HepG2 (cell line): ENCODE results near the gene SLX9. TPM values are rescaled to one million over a fixed set of nuclear protein-coding genes. Genes with fewer than 3 reads are reported as not detected.

Source experiments
- ATF7-NPFF ChIP-seq: sonication (generic); formaldehyde crosslinking; IDR thresholded peaks from 2 replicates; pipeline ENCODE4 v1.8.1; 2023; ENCODE audit warnings: mild to moderate bottlenecking, low read depth, missing genetic modification reagents, moderate library complexity
- CREB1 ChIP-seq, 2 experiments: fragments of 450-650 bp in 1 of 2; IDR thresholded peaks; 2 replicates each; pipeline ENCODE4 v1.6.1; 2016 to 2017; ENCODE audit warnings: control low read depth in 1 of 2, mild to moderate bottlenecking in 1 of 2, missing compliant biosample characterization in 1 of 2, missing genetic modification characterization in 1 of 2
- FOXK1 ChIP-seq: sonication (generic); formaldehyde crosslinking; IDR thresholded peaks from 2 replicates; pipeline ENCODE4 v1.4.0; 2020; ENCODE audit warnings: low read depth, missing genetic modification reagents, borderline replicate concordance
- GFI1 ChIP-seq: sonication (generic); formaldehyde crosslinking; IDR thresholded peaks from 2 replicates; pipeline ENCODE4 v1.5.0; 2020; ENCODE audit warnings: missing genetic modification reagents, mild to moderate bottlenecking, borderline replicate concordance
- GPN1 ChIP-seq: sonication (generic); formaldehyde crosslinking; IDR thresholded peaks from 2 replicates; pipeline ENCODE4 v1.5.1; 2020; ENCODE audit warnings: missing genetic modification reagents, borderline replicate concordance
- HES4 ChIP-seq: sonication (generic); formaldehyde crosslinking; IDR thresholded peaks from 2 replicates; pipeline ENCODE4 v1.9.0; 2021; ENCODE audit warnings: mild to moderate bottlenecking, missing genetic modification reagents, borderline replicate concordance
- HNRNPL ChIP-seq: fragments of 200-400 bp; formaldehyde crosslinking; IDR thresholded peaks from 2 replicates; pipeline ENCODE4 v1.6.1; 2017; ENCODE audit warnings: mild to moderate bottlenecking, low read depth, low read length
- KDM3A ChIP-seq: IDR thresholded peaks from 2 replicates; pipeline ENCODE4 v1.6.1; 2018; ENCODE audit warnings: low read depth, missing compliant biosample characterization
- LCORL ChIP-seq, 2 experiments: fragments of 450-650 bp in 1 of 2; sonication (generic) in 1 of 2; formaldehyde crosslinking in 1 of 2; IDR thresholded peaks; 2 replicates each; pipeline versions ENCODE4 v1.5.0 to v1.6.1; 2017 to 2020; ENCODE audit warnings: antibody characterized with exemption in 1 of 2, missing genetic modification reagents in 1 of 2
- RARA ChIP-seq: IDR thresholded peaks from 2 replicates; pipeline ENCODE4 v1.6.1; 2016; ENCODE audit warnings: missing genetic modification reagents, missing compliant biosample characterization
- ZNF33B ChIP-seq: sonication (generic); formaldehyde crosslinking; IDR thresholded peaks from 2 replicates; pipeline ENCODE4 v1.5.1; 2020; ENCODE audit warnings: mild to moderate bottlenecking, missing genetic modification reagents
- ZNF441 ChIP-seq: sonication (generic); formaldehyde crosslinking; IDR thresholded peaks from 2 replicates; pipeline ENCODE4 v1.7.0; 2021; ENCODE audit warnings: missing genetic modification reagents, borderline replicate concordance
- ZNF773 ChIP-seq: sonication (generic); formaldehyde crosslinking; IDR thresholded peaks from 2 replicates; pipeline ENCODE4 v1.4.0; 2020; ENCODE audit warnings: missing genetic modification reagents, borderline replicate concordance
- polyA plus RNA-seq, 8 experiments: library from polyadenylated mRNA; depleted of rRNA in 3 of 8; stranded (reverse) in 7 of 8; unstranded in 1 of 8; fragments of >200 nt; fragmentation: Illumina TruSeq in 4 of 8; extraction: Trizol in 4 of 8; gene quantifications; 2 replicates each; pipeline versions ENCODE4 v1.2.1 to v1.2.3, GENCODE V29; 2011 to 2016; ENCODE audit warnings: low read depth in 4 of 8, missing spikeins in 1 of 8, mixed read lengths in 1 of 8; ENCODE audit not compliant: insufficient read depth in 1 of 8
- total RNA-seq, 5 experiments: library from RNA; depleted of rRNA; stranded (reverse); fragments of >200 nt; fragmentation: Illumina TruSeq; extraction: Trizol; gene quantifications; 2 replicates each; pipeline ENCODE4 v1.2.3, GENCODE V29; 2016; ENCODE audit warnings: low read depth in 1 of 5
- TF ChIP-seq, protein P1 (sequence below): sonication (generic); formaldehyde crosslinking; IDR thresholded peaks from 2 replicates; pipeline ENCODE4 v1.4.0; 2020; ENCODE audit warnings: missing genetic modification reagents, borderline replicate concordance
- TF ChIP-seq, protein P2 (sequence below): sonication (generic); formaldehyde crosslinking; IDR thresholded peaks from 2 replicates; pipeline ENCODE4 v1.4.0; 2020; ENCODE audit warnings: missing genetic modification reagents, borderline replicate concordance
- TF ChIP-seq, protein P3 (sequence below): sonication (generic); formaldehyde crosslinking; IDR thresholded peaks from 2 replicates; pipeline ENCODE4 v1.4.0; 2020; ENCODE audit warnings: missing genetic modification reagents
- TF ChIP-seq, protein P4 (sequence below): sonication (generic); formaldehyde crosslinking; IDR thresholded peaks from 2 replicates; pipeline ENCODE4 v1.4.0; 2020; ENCODE audit warnings: missing genetic modification reagents, borderline replicate concordance

The SLX9 gene
- total and polyA plus RNA-seq, 2 of the 13 experiments (the other 11 are each of a cell fraction or from before 2014, with no cell fraction given), result 21.0 to 47.1 TPM

DNA sequence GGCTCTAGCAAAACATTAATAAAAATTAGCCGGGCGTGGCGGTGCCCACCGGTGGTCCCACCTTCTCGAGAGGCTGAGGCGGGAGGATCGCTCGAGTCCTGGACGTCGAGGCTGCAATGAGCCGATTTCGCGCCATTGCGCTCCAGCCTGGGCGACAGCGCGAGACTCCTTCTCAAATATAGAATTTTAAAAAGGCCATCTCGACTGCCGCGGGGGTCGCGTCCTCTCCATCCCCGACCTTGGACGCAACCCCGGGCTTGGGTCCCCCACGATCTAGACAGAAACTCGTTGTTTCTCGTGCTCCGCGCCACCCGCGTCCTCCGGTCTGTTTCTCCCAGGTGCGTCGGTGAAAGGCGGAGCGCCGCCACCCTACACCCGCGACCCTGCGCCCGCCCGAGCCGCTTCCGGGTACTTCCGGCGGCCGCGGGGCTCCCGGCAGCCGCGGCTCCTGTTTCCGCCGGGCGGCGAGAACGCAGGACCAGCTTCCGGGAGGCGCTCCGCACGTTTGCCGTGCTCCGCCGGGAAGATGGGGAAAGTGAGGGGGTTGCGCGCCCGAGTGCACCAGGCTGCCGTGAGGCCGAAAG is at the start of gene SLX9 (continued):
- peak; percentile 52; the same call in 1 of the 2 replicates for TF ChIP-seq ZNF441 (CRISPR knock-in tag)
- TF ChIP-seq FOXK1, result peak; percentile 93; the same call in 1 of the 2 replicates
- TF ChIP-seq, protein P1, sequence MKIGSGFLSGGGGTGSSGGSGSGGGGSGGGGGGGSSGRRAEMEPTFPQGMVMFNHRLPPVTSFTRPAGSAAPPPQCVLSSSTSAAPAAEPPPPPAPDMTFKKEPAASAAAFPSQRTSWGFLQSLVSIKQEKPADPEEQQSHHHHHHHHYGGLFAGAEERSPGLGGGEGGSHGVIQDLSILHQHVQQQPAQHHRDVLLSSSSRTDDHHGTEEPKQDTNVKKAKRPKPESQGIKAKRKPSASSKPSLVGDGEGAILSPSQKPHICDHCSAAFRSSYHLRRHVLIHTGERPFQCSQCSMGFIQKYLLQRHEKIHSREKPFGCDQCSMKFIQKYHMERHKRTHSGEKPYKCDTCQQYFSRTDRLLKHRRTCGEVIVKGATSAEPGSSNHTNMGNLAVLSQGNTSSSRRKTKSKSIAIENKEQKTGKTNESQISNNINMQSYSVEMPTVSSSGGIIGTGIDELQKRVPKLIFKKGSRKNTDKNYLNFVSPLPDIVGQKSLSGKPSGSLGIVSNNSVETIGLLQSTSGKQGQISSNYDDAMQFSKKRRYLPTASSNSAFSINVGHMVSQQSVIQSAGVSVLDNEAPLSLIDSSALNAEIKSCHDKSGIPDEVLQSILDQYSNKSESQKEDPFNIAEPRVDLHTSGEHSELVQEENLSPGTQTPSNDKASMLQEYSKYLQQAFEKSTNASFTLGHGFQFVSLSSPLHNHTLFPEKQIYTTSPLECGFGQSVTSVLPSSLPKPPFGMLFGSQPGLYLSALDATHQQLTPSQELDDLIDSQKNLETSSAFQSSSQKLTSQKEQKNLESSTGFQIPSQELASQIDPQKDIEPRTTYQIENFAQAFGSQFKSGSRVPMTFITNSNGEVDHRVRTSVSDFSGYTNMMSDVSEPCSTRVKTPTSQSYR (CRISPR knock-in tag), result peak; percentile 51; the same call in 1 of the 2 replicates
- TF ChIP-seq, protein P2, sequence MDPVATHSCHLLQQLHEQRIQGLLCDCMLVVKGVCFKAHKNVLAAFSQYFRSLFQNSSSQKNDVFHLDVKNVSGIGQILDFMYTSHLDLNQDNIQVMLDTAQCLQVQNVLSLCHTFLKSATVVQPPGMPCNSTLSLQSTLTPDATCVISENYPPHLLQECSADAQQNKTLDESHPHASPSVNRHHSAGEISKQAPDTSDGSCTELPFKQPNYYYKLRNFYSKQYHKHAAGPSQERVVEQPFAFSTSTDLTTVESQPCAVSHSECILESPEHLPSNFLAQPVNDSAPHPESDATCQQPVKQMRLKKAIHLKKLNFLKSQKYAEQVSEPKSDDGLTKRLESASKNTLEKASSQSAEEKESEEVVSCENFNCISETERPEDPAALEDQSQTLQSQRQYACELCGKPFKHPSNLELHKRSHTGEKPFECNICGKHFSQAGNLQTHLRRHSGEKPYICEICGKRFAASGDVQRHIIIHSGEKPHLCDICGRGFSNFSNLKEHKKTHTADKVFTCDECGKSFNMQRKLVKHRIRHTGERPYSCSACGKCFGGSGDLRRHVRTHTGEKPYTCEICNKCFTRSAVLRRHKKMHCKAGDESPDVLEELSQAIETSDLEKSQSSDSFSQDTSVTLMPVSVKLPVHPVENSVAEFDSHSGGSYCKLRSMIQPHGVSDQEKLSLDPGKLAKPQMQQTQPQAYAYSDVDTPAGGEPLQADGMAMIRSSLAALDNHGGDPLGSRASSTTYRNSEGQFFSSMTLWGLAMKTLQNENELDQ (CRISPR knock-in tag), result no peak
- peak; percentile 87 for TF ChIP-seq KDM3A
- no peak for TF ChIP-seq LCORL (IDR thresholded peaks at IDR 0.05)
- TF ChIP-seq LCORL (CRISPR knock-in tag; IDR thresholded peaks at IDR 0.05), result peak; percentile 63
- TF ChIP-seq HNRNPL, result no peak
- TF ChIP-seq, protein P3, sequence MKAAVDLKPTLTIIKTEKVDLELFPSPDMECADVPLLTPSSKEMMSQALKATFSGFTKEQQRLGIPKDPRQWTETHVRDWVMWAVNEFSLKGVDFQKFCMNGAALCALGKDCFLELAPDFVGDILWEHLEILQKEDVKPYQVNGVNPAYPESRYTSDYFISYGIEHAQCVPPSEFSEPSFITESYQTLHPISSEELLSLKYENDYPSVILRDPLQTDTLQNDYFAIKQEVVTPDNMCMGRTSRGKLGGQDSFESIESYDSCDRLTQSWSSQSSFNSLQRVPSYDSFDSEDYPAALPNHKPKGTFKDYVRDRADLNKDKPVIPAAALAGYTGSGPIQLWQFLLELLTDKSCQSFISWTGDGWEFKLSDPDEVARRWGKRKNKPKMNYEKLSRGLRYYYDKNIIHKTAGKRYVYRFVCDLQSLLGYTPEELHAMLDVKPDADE, result no peak
- TF ChIP-seq ATF7-NPFF (CRISPR knock-in tag), result peak; percentile 86
- TF ChIP-seq HES4 (CRISPR knock-in tag), result 0 out of 2 replicates have a peak, but pooled peaks have one; percentile 28
- TF ChIP-seq ZNF773, result peak; percentile 76; the same call in 1 of the 2 replicates
- TF ChIP-seq, protein P4, sequence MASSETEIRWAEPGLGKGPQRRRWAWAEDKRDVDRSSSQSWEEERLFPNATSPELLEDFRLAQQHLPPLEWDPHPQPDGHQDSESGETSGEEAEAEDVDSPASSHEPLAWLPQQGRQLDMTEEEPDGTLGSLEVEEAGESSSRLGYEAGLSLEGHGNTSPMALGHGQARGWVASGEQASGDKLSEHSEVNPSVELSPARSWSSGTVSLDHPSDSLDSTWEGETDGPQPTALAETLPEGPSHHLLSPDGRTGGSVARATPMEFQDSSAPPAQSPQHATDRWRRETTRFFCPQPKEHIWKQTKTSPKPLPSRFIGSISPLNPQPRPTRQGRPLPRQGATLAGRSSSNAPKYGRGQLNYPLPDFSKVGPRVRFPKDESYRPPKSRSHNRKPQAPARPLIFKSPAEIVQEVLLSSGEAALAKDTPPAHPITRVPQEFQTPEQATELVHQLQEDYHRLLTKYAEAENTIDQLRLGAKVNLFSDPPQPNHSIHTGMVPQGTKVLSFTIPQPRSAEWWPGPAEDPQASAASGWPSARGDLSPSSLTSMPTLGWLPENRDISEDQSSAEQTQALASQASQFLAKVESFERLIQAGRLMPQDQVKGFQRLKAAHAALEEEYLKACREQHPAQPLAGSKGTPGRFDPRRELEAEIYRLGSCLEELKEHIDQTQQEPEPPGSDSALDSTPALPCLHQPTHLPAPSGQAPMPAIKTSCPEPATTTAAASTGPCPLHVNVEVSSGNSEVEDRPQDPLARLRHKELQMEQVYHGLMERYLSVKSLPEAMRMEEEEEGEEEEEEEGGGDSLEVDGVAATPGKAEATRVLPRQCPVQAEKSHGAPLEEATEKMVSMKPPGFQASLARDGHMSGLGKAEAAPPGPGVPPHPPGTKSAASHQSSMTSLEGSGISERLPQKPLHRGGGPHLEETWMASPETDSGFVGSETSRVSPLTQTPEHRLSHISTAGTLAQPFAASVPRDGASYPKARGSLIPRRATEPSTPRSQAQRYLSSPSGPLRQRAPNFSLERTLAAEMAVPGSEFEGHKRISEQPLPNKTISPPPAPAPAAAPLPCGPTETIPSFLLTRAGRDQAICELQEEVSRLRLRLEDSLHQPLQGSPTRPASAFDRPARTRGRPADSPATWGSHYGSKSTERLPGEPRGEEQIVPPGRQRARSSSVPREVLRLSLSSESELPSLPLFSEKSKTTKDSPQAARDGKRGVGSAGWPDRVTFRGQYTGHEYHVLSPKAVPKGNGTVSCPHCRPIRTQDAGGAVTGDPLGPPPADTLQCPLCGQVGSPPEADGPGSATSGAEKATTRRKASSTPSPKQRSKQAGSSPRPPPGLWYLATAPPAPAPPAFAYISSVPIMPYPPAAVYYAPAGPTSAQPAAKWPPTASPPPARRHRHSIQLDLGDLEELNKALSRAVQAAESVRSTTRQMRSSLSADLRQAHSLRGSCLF (CRISPR knock-in tag), result no peak
- TF ChIP-seq CREB1 (IDR thresholded peaks at IDR 0.05), result peak; percentile 30; the same call in 1 of the 2 replicates
- TF ChIP-seq CREB1 (CRISPR knock-in tag; IDR thresholded peaks at IDR 0.05), result no peak
- TF ChIP-seq RARA (CRISPR knock-in tag), result peak; percentile 36; the same call in 1 of the 2 replicates
- TF ChIP-seq GFI1 (CRISPR knock-in tag), result no peak
- TF ChIP-seq ZNF33B, result no peak
- TF ChIP-seq GPN1, result no peak
